GM23338 (cell line): ENCODE data around the gene ENPP1. TPM values are rescaled to one million over a fixed set of nuclear protein-coding genes. Genes with fewer than 3 reads are reported as not detected.

Experiments used
- ATAC-seq: fragments of 200-7000 bp; cut with Tn5 transposase; 3 replicates; pipeline ENCODE4 v1.9.1; 2020
- DNase-seq: peaks from one replicate; pipeline ENCODE4 v3.0.0-alpha.2; 2015; ENCODE audit warnings: low spot score
- H2AFZ ChIP-seq: fragments of 200-600 bp; sonication (generic); 2 replicates; pipeline ENCODE4 v1.8.0; 2016; ENCODE audit warnings: antibody characterized with exemption, mild to moderate bottlenecking, moderate library complexity
- H3F3A ChIP-seq: fragments of 200-600 bp; sonication (generic); replicated peaks from 2 replicates; pipeline ENCODE4 v1.8.0; 2017; ENCODE audit warnings: antibody characterized with exemption, mixed run types, low read depth
- H3K27ac ChIP-seq: fragments of 200-600 bp; sonication (generic); 2 replicates; pipeline ENCODE4 v1.6.1; 2016; ENCODE audit warnings: low read depth
- H3K27me3 ChIP-seq: fragments of 200-600 bp; sonication (generic); 2 replicates; pipeline ENCODE4 v1.8.0; 2016; ENCODE audit warnings: mild to moderate bottlenecking, mixed run types, moderate library complexity; ENCODE audit not compliant: insufficient read depth
- H3K36me3 ChIP-seq: fragments of 200-600 bp; sonication (generic); 2 replicates; pipeline ENCODE4 v1.8.0; 2016; ENCODE audit warnings: mild to moderate bottlenecking; ENCODE audit not compliant: insufficient read depth
- H3K4me1 ChIP-seq: fragments of 200-600 bp; sonication (generic); 2 replicates; pipeline ENCODE4 v1.8.0; 2016; ENCODE audit warnings: mild to moderate bottlenecking, moderate library complexity; ENCODE audit not compliant: insufficient read depth
- H3K4me2 ChIP-seq: fragments of 200-600 bp; sonication (generic); 2 replicates; pipeline ENCODE4 v1.7.1; 2017; ENCODE audit warnings: mixed run types
- H3K4me3 ChIP-seq: fragments of 200-600 bp; sonication (generic); 2 replicates; pipeline ENCODE4 v1.6.1; 2016; ENCODE audit warnings: mixed run types
- H3K79me2 ChIP-seq: fragments of 200-600 bp; sonication (generic); replicated peaks from 2 replicates; pipeline ENCODE4 v1.8.0; 2017; ENCODE audit warnings: mild to moderate bottlenecking; ENCODE audit not compliant: insufficient read depth
- H3K9me2 ChIP-seq: fragments of 200-600 bp; sonication (generic); 2 replicates; pipeline ENCODE4 v1.8.0; 2017; ENCODE audit not compliant: insufficient read depth
- H4K20me1 ChIP-seq: fragments of 200-600 bp; sonication (generic); replicated peaks from 2 replicates; pipeline ENCODE4 v1.8.0; 2017; ENCODE audit warnings: mild to moderate bottlenecking; ENCODE audit not compliant: insufficient read depth
- H3K27ac Mint-ChIP-seq: 2 replicates; pipeline ENCODE4 v1.8.0; 2020; ENCODE audit warnings: inconsistent platforms, mild to moderate bottlenecking, moderate library complexity, mixed read lengths
- H3K27me3 Mint-ChIP-seq: 3 replicates; pipeline ENCODE4 v1.8.0; 2022; ENCODE audit warnings: low read depth, mild to moderate bottlenecking, moderate library complexity, mixed read lengths, inconsistent platforms; ENCODE audit not compliant: insufficient read depth, poor library complexity
- H3K36me3 Mint-ChIP-seq: 3 replicates; pipeline ENCODE4 v1.8.0; 2021; ENCODE audit warnings: low read depth, mild to moderate bottlenecking, inconsistent platforms, moderate library complexity, mixed read lengths
- H3K4me1 Mint-ChIP-seq: 3 replicates; pipeline ENCODE4 v1.8.0; 2020; ENCODE audit warnings: mild to moderate bottlenecking, inconsistent platforms, mixed read lengths
- H3K4me3 Mint-ChIP-seq: 3 replicates; pipeline ENCODE4 v1.8.0; 2021; ENCODE audit warnings: moderate library complexity, mild to moderate bottlenecking, inconsistent platforms, mixed read lengths
- H3K9me3 Mint-ChIP-seq: 3 replicates; pipeline ENCODE4 v1.8.0; 2020; ENCODE audit warnings: moderate library complexity, mild to moderate bottlenecking, inconsistent platforms, mixed read lengths
- CREB1 ChIP-seq: fragments of 250-450 bp; sonication (Bioruptor Pico); IDR thresholded peaks from 2 replicates; pipeline ENCODE4 v1.5.0; 2020; ENCODE audit warnings: low read depth, mild to moderate bottlenecking, moderate library complexity
- EZH2 ChIP-seq: fragments of 200-600 bp; sonication (generic); IDR thresholded peaks from one replicate; pipeline ENCODE4 v1.8.0; 2017; ENCODE audit warnings: antibody characterized with exemption, mild to moderate bottlenecking, low read depth; ENCODE audit not compliant: unreplicated experiment
- EZH2phosphoT487 ChIP-seq: fragments of 200-600 bp; sonication (generic); IDR thresholded peaks from one replicate; pipeline ENCODE4 v1.8.1; 2018; ENCODE audit warnings: antibody characterized with exemption; ENCODE audit not compliant: unreplicated experiment
- JUNB ChIP-seq: IDR thresholded peaks from one replicate; pipeline ENCODE4 v1.6.1; 2016; ENCODE audit warnings: antibody characterized with exemption; ENCODE audit not compliant: unreplicated experiment
- NANOG ChIP-seq: IDR thresholded peaks from 2 replicates; pipeline ENCODE4 v1.6.1; 2016; ENCODE audit warnings: antibody characterized with exemption, borderline replicate concordance
- POLR2AphosphoS5 ChIP-seq: IDR thresholded peaks from 2 replicates; pipeline ENCODE4 v1.6.1; 2016; ENCODE audit warnings: antibody characterized with exemption, low read depth
- STAT1 ChIP-seq: IDR thresholded peaks from one replicate; pipeline ENCODE4 v1.6.1; 2016; ENCODE audit warnings: antibody characterized with exemption; ENCODE audit not compliant: unreplicated experiment
- ZNF114 ChIP-seq: fragments of 250-450 bp; sonication (Bioruptor Pico); IDR thresholded peaks from 2 replicates; pipeline ENCODE4 v1.5.0; 2020; ENCODE audit warnings: mild to moderate bottlenecking, moderate library complexity
- ZNF331 ChIP-seq: fragments of 250-450 bp; sonication (Bioruptor Pico); IDR thresholded peaks from 2 replicates; pipeline ENCODE4 v1.5.0; 2020; ENCODE audit warnings: low read depth, mild to moderate bottlenecking, moderate library complexity
- polyA plus RNA-seq: library from polyadenylated mRNA; unstranded; fragments of >200 nt; fragmentation: Nextera tagmentation; extraction: Ambion mirVana; gene quantifications from 2 replicates; pipeline ENCODE4 v1.2.1, GENCODE V29; 2016
- total RNA-seq: library from RNA; depleted of rRNA; stranded (reverse); fragments of >200 nt; shearing (Covaris generic); gene quantifications from 2 replicates; pipeline ENCODE4 v1.2.3, GENCODE V29; 2014
- TF ChIP-seq, protein P1 (sequence below), 2 experiments: fragments of 200-600 bp in 1 of 2; sonication (generic) in 1 of 2; conservative IDR thresholded peaks; 2 replicates each; pipeline versions ENCODE4 v1.5.1 to v1.6.1; 2016 to 2017; ENCODE audit warnings: antibody characterized with exemption in 2 of 2, low read depth in 2 of 2, mild to moderate bottlenecking in 2 of 2, moderate library complexity in 1 of 2
- TF ChIP-seq, protein P2 (sequence below): IDR thresholded peaks from 2 replicates; pipeline ENCODE4 v1.6.1; 2016; ENCODE audit warnings: antibody characterized with exemption

ENPP1 gene
- total and polyA plus RNA-seq, 2 experiments from 2014 or later: 17.3 to 46.9 TPM

DNA sequence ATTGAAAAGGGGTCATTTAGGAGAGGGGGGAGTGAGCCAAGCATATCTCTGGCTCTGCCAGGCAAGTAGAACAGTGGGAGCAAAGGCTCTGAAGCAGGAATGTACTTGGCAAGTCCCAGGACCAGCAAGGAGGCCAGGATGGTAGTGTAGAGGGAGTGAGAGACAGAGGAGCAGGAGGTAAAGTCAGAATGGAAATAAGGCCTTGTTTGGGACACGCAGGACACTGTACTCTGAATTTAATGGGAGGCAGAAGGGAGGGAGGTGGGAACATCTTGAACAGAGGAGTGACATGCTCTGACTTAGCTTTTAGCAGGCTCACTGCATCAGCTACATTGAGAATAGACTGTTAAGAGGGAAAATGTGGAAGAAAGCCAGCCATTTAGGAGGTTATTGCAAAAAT, 37.0 kb upstream of the ENPP1 start:
- DNase-seq (no peak), ATAC-seq (no peak)
- H3K4me1 Mint-ChIP-seq: 0 out of 3 replicates have a peak, but pooled peaks cover under 1% of the 10 kb centered on the region
- Histone ChIP-seq H3K36me3 (no peaks in the 10 kb centered on the region), H2AFZ (peak overlapping the region; percentile 69), H3K9me2 (peaks cover 4% of the 10 kb centered on the region; the same call in 1 of the 2 replicates), H3K79me2 (no peaks in the 10 kb centered on the region), H3K4me1 (no peaks in the 10 kb centered on the region), H4K20me1 (no peaks in the 10 kb centered on the region), H3F3A (no peaks in the 10 kb centered on the region), H3K4me2 (no peak overlapping the region), H3K4me3 (no peak overlapping the region), H3K27me3 (no peaks in the 10 kb centered on the region), H3K27ac (no peak overlapping the region)
- no peak overlapping the region for H3K27ac Mint-ChIP-seq
- peaks cover 2% of the 10 kb centered on the region for H3K27me3 Mint-ChIP-seq
- no peaks in the 10 kb centered on the region for H3K9me3 Mint-ChIP-seq
- H3K4me3 Mint-ChIP-seq: no peak overlapping the region
- TF ChIP-seq POLR2AphosphoS5: no peak
- TF ChIP-seq JUNB: no peak
- TF ChIP-seq EZH2phosphoT487: no peak
- TF ChIP-seq STAT1: no peak
- TF ChIP-seq ZNF331: no peak
- no peak for TF ChIP-seq EZH2
- TF ChIP-seq, protein P1, sequence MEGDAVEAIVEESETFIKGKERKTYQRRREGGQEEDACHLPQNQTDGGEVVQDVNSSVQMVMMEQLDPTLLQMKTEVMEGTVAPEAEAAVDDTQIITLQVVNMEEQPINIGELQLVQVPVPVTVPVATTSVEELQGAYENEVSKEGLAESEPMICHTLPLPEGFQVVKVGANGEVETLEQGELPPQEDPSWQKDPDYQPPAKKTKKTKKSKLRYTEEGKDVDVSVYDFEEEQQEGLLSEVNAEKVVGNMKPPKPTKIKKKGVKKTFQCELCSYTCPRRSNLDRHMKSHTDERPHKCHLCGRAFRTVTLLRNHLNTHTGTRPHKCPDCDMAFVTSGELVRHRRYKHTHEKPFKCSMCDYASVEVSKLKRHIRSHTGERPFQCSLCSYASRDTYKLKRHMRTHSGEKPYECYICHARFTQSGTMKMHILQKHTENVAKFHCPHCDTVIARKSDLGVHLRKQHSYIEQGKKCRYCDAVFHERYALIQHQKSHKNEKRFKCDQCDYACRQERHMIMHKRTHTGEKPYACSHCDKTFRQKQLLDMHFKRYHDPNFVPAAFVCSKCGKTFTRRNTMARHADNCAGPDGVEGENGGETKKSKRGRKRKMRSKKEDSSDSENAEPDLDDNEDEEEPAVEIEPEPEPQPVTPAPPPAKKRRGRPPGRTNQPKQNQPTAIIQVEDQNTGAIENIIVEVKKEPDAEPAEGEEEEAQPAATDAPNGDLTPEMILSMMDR (conservative IDR thresholded peaks at IDR 0.05; ENCODE audit: low read depth in 2 of 2): no peak
- TF ChIP-seq ZNF114 (CRISPR knock-in tag): no peak
- TF ChIP-seq NANOG: no peak
- TF ChIP-seq CREB1 (CRISPR knock-in tag): no peak
- no peaks in the 10 kb centered on the region for H3K36me3 Mint-ChIP-seq

DNA sequence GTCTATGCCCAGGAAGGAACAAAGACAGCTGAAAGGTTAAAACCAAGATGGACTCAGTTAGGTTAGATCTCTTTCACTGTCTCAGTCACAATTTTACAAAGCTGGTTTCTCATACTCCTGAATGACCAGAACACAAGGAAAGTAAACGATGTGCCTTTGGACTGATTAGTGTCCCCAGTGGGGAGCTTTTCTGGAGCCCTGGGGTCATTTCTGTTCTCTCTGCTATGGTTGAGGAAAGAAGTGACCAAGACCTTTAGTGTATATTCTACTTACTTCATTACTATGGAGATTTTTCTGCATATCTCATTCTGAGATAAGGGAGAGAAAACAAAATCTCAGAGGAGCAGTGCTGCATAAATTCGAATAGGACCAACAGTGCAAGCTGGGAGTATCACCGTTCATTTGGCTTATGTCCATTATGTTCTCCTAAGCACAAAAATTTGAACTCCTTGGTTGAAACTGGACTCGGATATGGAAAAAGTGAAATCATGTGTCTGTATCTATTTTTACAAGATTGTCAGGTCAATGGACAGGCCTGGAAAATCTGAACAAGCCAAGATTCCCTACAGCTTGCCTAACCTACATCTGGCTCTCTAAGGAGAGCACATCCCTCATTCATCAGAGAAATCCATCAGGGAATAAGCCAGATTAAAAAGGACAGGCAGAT, 34.4 kb upstream of the ENPP1 start:
- Histone ChIP-seq H3K27ac (no peak overlapping the region), H2AFZ (no peak overlapping the region; the same call in 1 of the 2 replicates), H4K20me1 (no peaks in the 10 kb centered on the region), H3K36me3 (no peaks in the 10 kb centered on the region), H3F3A (no peaks in the 10 kb centered on the region), H3K9me2 (peaks cover 5% of the 10 kb centered on the region; the same call in 1 of the 2 replicates), H3K4me1 (no peaks in the 10 kb centered on the region), H3K4me3 (no peak overlapping the region), H3K79me2 (no peaks in the 10 kb centered on the region), H3K4me2 (no peak overlapping the region), H3K27me3 (no peaks in the 10 kb centered on the region)
- Mint-ChIP-seq H3K36me3 (no peaks in the 10 kb centered on the region), H3K9me3 (no peaks in the 10 kb centered on the region), H3K27ac (no peak overlapping the region), H3K4me3 (no peak overlapping the region), H3K4me1 (no peaks in the 10 kb centered on the region), H3K27me3 (peaks cover 2% of the 10 kb centered on the region)
- DNase-seq (no peak), ATAC-seq (no peak)
- no peak for TF ChIP-seq JUNB
- no peak for TF ChIP-seq POLR2AphosphoS5
- no peak for TF ChIP-seq NANOG
- no peak for TF ChIP-seq CREB1 (CRISPR knock-in tag)
- TF ChIP-seq, protein P2, sequence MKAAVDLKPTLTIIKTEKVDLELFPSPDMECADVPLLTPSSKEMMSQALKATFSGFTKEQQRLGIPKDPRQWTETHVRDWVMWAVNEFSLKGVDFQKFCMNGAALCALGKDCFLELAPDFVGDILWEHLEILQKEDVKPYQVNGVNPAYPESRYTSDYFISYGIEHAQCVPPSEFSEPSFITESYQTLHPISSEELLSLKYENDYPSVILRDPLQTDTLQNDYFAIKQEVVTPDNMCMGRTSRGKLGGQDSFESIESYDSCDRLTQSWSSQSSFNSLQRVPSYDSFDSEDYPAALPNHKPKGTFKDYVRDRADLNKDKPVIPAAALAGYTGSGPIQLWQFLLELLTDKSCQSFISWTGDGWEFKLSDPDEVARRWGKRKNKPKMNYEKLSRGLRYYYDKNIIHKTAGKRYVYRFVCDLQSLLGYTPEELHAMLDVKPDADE: no peak
- TF ChIP-seq ZNF331: no peak
- no peak for TF ChIP-seq STAT1
- TF ChIP-seq, protein P1 (conservative IDR thresholded peaks at IDR 0.05; ENCODE audit: low read depth in 2 of 2): no peak
